Measurements from ENCODE around the gene LRRC8A. TPM values are rescaled to one million over a fixed set of nuclear protein-coding genes. Genes with fewer than 3 reads are reported as not detected.
"Not testable (repeated sequence)": the region's sequence is repeated elsewhere in the genome, so short reads cannot be mapped to it uniquely, and the experiment has no call there.

LRRC8A gene
- total RNA-seq, 1 donor, result 26.4 TPM

DNA sequence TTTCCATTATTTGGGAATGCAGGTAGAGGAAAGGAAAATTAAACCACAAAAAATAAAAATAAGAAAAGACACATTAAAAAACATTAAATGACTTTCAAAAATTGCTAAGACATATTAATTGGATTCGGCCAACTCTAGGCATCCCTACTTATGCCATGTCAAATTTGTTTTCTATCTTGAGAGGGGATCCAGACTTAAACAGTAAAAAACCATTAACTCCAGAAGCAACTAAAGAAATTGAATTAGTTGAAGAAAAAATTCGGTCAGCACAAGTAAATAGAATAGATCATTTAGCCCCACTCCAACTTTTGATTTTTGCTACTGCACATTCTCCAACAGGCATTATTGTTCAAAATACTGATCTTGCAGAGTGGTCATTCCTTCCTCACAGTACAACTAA lies 29.3 kb upstream of the LRRC8A start:
- H3K27me3 ChIP-seq (ENCODE audit: insufficient read depth, low read length); H3K4me1 ChIP-seq (ENCODE audit: insufficient read depth, low read length); H3K4me3 ChIP-seq (ENCODE audit: low read length); H3K9me3 ChIP-seq (ENCODE audit: low read depth, low read length): not testable (repeated sequence)

DNA sequence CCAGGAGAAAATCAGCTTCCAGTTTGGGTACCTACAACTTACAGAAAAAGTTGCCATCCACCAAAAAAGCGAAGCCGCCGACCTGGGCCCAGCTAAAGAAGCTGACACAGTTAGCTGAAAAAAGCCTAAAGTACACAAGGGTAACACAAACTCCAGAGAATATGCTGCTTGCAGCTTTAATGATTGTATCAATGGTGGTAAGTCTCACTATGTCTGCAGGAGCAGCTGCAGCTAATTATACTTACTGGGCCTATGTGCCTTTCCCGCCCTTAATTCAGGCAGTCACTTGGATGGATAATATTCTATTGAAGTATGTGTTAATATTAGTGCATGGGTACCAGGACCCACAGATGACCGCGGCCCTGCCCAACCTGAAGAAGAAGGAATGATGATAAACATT lies 27.5 kb upstream of the LRRC8A start:
- H3K4me3 ChIP-seq (ENCODE audit: low read length); H3K27me3 ChIP-seq (ENCODE audit: insufficient read depth, low read length); H3K4me1 ChIP-seq (ENCODE audit: insufficient read depth, low read length); H3K9me3 ChIP-seq (ENCODE audit: low read depth, low read length): not testable (repeated sequence)

DNA sequence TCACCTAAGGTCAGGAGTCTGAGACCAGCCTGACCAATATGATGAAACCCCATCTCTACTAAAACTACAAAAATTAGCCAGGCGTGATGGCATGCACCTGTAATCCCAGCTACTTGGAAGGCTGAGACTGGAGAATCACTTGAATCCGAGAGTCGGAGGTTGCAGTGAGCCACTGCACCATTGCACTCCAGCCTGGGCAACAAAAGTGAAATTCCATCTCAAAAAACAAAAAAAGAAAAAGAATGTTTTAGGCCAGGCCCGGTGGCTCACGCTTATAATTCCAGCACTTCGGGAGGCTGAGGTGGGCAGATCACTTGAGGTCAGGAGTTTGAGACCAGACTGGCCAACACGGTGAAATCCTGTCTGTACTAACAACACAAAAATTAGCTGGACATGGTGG lies 23.5 kb upstream of the LRRC8A start:
- not testable (repeated sequence) for H3K9me3 ChIP-seq (ENCODE audit: low read depth, low read length); H3K4me1 ChIP-seq (ENCODE audit: insufficient read depth, low read length); H3K27me3 ChIP-seq (ENCODE audit: insufficient read depth, low read length); H3K4me3 ChIP-seq (ENCODE audit: low read length)

DNA sequence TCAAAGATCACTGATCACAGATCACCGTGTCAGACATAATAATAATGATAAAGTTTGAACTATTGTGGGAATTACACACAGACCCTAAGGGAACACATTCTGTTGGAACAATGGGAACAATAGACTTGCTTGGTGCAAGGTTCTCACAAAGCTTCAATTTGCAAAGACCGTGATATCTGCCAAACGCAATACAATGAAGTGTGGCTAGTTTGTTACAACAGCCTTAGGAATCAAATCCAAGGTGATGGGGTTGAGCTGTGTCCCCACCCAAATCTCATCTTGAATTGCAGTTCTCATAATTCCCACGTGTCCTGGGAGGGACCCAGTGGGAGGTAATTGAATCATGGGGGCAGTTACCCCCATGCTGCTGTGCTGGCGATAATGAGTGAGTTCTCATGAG lies 21.0 kb upstream of the LRRC8A start:
- no peaks in the 10 kb centered on the region for H3K9me3 ChIP-seq (ENCODE audit: low read depth, low read length)

DNA sequence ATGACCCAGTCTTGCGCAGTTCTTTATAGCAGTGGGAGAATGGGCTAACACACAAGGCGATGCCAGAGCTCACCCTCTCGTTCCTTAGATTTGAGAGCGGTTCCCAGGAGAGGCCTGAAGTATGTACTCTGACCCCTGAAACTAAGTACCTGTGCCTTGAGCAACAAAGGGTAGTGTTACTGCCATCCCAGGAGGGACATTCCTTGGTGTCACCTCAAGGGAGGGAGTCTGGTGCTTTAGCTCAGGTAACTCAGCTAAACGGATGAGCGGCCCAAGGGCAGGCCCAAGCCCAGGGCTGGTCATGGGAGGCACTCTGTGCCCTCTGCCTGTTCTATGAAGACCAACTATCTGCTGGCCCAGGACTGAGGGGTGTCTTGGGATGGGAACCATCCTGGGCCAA lies 20.4 kb upstream of the LRRC8A start:
- peaks cover 4% of the 10 kb centered on the region for H3K4me1 ChIP-seq (ENCODE audit: insufficient read depth, low read length)
- H3K27me3 ChIP-seq (ENCODE audit: insufficient read depth, low read length), result no peaks in the 10 kb centered on the region
- no peak overlapping the region for H3K4me3 ChIP-seq (ENCODE audit: low read length)
- no peaks in the 10 kb centered on the region for H3K9me3 ChIP-seq (ENCODE audit: low read depth, low read length)

More for the DNA sequence above, 21.0 kb upstream of the LRRC8A start:
- Histone ChIP-seq H3K4me1 (ENCODE audit: insufficient read depth, low read length) (peaks cover 4% of the 10 kb centered on the region), H3K27me3 (ENCODE audit: insufficient read depth, low read length) (no peaks in the 10 kb centered on the region), H3K4me3 (ENCODE audit: low read length) (no peak overlapping the region)

DNA sequence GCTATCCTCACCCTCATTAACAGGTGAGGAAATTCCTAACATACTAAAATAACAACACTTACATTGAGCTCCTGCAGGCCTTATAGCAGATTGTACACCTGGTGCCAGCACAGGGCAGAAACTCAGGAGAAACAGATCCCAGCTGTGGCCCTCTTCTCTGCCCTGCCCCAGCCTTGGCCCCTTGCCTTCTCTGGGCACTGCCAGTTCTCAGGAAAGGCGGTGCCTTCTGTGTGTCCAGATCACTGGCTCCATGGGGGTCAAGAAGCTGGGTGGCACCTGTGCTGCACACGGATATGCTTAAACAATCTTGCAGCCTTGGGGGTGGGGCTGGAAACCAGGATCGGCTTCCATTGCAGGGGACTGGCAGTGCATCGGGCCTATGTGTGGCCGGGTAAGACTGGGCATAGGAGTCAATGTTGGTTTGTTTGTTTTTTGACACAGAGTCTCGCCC lies 19.5 kb upstream of the LRRC8A start:
- Histone ChIP-seq H3K4me1 (ENCODE audit: insufficient read depth, low read length) (peaks cover 4% of the 10 kb centered on the region), H3K27me3 (ENCODE audit: insufficient read depth, low read length) (no peaks in the 10 kb centered on the region), H3K9me3 (ENCODE audit: low read depth, low read length) (no peaks in the 10 kb centered on the region), H3K4me3 (ENCODE audit: low read length) (no peak overlapping the region)

DNA sequence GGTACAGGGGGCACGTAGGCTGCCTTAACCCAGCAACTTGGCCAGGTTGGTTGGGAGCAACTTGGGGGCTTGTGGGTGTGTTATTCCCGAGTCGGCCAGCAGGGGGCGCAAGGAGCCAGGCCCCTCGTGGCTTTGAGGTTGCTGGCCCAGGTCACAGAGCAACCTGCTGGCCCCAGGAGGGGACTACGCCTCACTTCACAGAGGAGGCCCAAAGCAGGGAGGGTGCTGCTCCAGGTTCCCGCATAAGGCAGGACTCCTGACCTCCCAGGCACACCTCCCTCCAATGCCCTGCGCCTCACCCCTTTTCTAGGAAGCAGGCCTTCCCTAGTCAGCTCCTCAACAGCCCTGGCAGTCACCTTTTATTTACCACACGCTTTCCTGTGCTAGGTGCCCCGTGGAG lies 18.3 kb upstream of the LRRC8A start:
- Histone ChIP-seq H3K4me1 (ENCODE audit: insufficient read depth, low read length) (peaks cover 4% of the 10 kb centered on the region), H3K9me3 (ENCODE audit: low read depth, low read length) (no peaks in the 10 kb centered on the region), H3K27me3 (ENCODE audit: insufficient read depth, low read length) (no peaks in the 10 kb centered on the region), H3K4me3 (ENCODE audit: low read length) (no peak overlapping the region)

DNA sequence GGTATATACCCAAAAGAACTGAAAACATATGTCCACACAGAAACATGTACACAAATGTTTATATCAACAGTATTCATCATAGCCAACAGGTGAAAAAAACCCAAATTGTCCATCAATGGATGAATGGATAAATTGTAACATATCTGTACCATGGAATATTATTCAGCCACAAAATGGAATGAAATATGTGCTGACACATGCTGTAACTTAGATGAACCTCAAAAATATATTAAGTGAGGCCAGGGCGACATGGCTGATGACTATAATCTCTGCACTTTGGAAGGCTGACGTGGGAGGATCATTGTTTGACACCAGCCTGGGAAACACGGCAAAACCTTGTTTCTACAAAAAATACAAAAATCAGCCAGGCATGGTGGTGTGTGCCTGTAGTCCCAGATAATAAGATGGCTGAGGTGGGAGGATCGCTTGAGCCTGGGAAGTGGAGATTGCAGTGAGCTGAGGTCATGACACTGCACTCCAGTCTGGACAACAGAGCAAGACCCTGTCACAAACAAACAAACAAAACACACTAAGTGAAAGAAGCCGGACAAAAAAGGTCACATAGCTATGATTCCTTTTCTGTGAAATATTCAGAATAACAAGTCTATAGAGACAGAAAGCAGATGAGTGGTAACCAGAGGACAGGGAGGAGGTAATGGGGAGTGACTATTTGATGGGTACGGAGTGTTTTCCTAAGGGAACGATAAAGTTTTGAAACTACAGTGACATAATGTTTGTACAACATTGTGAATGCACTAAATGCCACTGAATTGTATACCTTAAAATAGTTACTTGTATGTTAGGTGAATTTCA lies 11.6 kb upstream of the LRRC8A start:
- Histone ChIP-seq H3K4me1 (ENCODE audit: insufficient read depth, low read length) (peaks cover 10% of the 10 kb centered on the region), H3K4me3 (ENCODE audit: low read length) (no peak overlapping the region), H3K9me3 (ENCODE audit: low read depth, low read length) (no peaks in the 10 kb centered on the region), H3K27me3 (ENCODE audit: insufficient read depth, low read length) (no peaks in the 10 kb centered on the region)

DNA sequence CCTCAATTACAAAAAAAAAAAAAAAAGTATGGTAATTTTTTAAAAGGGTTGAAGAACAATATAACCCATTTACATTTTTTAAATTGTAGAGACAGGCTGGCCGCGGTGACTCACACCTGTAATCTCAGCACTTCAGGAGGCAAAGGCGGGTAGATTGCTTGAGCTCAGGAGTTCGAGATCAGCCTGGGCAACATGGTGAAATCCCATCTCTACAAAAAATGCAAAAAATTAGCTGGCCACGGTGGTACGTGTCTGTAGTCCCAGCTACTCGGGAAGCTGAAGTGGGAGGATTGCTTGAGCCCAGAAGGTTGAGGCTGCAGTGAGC lies 11.0 kb upstream of the LRRC8A start:
- H3K9me3 ChIP-seq (ENCODE audit: low read depth, low read length); H3K27me3 ChIP-seq (ENCODE audit: insufficient read depth, low read length); H3K4me3 ChIP-seq (ENCODE audit: low read length); H3K4me1 ChIP-seq (ENCODE audit: insufficient read depth, low read length): not testable (repeated sequence)

DNA sequence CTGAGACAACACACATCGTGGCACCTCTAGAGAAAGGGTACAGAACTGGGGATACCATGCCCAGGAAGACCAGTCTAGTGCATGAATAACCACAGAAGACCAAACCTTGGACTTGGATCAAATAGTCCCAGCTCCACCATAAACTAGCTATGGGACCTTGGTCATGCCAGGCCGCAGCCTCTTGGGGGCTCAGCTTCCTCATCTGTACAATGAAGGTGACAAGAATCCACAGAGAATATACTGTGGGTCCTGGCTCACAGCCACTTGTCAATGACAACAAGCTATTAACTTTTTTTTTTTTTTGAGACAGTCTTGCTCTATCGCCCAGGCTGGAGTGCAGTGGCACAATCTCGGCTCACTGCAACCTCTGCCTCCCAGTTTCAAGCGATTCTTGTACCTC lies 4.1 kb upstream of the LRRC8A start:
- Histone ChIP-seq H3K4me1 (ENCODE audit: insufficient read depth, low read length) (peaks cover 21% of the 10 kb centered on the region), H3K27me3 (ENCODE audit: insufficient read depth, low read length) (no peaks in the 10 kb centered on the region), H3K4me3 (ENCODE audit: low read length) (no peak overlapping the region), H3K9me3 (ENCODE audit: low read depth, low read length) (no peaks in the 10 kb centered on the region)

DNA sequence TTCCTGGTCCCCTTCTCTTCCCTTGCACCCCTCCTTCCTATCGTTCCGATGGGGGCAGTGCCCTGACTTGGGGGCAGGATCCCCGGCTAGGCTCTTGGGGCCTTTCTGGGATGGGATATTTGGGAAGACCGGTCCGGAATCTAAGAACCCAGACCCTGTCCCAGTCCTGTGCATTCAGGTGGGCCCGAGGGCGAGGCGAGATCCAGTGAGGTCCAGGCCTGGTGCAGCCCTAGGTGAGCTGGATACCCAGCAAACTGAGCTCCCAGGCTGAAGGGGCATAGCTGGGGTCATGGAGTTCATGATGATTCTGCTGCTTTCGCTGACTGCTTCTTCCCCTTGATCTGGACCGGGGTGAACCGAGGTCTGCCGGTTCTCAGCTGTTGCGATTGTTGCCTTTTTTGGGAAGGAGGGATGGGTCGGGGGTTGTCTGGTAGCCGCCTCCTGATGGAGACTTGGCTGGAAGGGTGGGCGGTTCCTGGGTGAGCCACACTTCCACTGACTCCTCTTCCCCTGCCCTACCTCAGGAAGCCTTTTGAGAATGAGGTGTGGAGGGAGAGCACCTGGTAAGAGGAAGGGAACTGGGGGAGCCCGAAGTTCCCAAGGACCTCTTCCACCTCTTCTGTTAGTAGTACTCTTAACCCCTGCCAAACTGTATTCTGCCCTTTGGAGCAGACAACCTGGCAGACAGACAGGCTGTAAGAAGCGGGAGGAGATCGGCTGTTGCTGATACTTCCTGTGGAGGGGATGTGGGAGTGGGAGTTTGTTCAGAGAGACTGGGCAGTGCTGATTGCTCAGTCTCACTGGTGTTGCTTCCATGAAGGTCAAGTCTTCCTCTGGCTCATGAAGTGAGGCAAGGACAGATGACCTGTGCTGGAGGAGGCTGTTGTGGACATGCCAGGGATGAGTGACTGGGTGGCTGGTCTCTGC lies 1.0 kb downstream of the LRRC8A start:
- H3K4me3 ChIP-seq (ENCODE audit: low read length), result peak overlapping the region; percentile 88

DNA sequence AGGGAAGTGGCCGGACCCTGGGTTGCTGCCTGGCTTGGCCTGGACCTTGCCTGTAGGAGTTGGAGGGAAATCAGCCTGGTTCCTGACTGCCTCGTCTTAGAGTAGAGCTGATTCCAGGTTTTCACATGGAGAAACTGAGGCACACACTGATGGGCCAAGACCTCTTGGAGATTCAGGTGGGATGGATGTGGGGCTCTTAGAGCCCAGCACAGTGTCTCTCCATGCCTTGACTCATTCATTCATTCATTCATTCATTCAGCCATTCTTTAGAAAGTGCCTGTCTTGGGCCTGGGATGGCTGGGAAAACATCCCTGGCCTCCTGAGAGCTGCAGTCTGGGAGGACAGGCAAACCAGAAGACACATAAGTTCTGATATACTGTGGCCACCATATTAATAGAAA lies 2.2 kb downstream of the LRRC8A start:
- Histone ChIP-seq H3K4me1 (ENCODE audit: insufficient read depth, low read length) (peaks cover 42% of the 10 kb centered on the region), H3K9me3 (ENCODE audit: low read depth, low read length) (no peaks in the 10 kb centered on the region), H3K27me3 (ENCODE audit: insufficient read depth, low read length) (no peaks in the 10 kb centered on the region), H3K4me3 (ENCODE audit: low read length) (no peak overlapping the region)

More for the DNA sequence above, 1.0 kb downstream of the LRRC8A start:
- Histone ChIP-seq H3K9me3 (ENCODE audit: low read depth, low read length) (no peaks in the 10 kb centered on the region), H3K27me3 (ENCODE audit: insufficient read depth, low read length) (no peaks in the 10 kb centered on the region), H3K4me1 (ENCODE audit: insufficient read depth, low read length) (peaks cover 42% of the 10 kb centered on the region)

DNA sequence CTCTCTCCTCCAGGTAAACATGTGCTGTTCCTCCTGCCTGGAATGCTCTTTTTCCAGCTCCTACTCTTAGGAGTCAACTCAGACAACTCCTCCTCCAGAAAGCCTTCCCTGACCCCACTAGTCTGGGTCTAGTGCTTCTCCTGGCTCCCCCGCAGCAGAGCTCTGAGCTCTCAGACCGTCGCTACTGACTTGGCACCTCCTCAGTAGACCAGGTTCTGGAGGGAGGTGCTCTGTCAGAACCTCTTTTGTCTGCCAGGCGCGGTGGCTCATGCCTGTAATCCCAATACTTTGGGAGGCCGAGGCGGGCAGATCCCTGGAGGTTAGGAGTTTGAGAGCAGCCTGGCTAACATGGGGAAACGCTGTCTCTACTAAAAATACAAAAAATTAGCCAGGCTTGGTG lies 3.4 kb downstream of the LRRC8A start:
- H3K27me3 ChIP-seq (ENCODE audit: insufficient read depth, low read length), result no peaks in the 10 kb centered on the region
- H3K4me3 ChIP-seq (ENCODE audit: low read length), result no peak overlapping the region
- H3K4me1 ChIP-seq (ENCODE audit: insufficient read depth, low read length), result peaks cover 42% of the 10 kb centered on the region

DNA sequence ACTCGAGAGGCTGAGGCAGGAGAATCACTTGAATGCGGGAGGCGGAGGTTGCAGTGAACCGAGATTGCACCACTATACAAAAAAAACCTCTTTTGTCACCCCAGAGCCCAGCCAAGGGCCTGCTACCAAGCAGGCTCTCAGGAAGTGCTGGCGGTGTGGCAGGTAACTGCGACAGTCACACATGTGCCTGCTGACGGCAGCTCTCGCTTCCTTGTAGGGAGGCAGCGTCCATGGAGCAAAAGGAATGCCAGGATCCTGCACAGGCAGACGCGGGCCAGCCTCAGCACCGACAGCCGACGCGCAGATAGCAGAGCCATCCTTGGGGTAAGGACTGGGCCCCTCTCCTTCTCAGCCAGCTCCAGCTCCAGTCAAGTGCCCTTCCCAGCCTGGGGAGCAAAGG lies 3.9 kb downstream of the LRRC8A start:
- H3K27me3 ChIP-seq (ENCODE audit: insufficient read depth, low read length), result no peaks in the 10 kb centered on the region
- peaks cover 38% of the 10 kb centered on the region for H3K4me1 ChIP-seq (ENCODE audit: insufficient read depth, low read length)
- H3K4me3 ChIP-seq (ENCODE audit: low read length), result no peak overlapping the region
- H3K9me3 ChIP-seq (ENCODE audit: low read depth, low read length), result no peaks in the 10 kb centered on the region

More for the DNA sequence above, 3.4 kb downstream of the LRRC8A start:
- H3K9me3 ChIP-seq (ENCODE audit: low read depth, low read length), result no peaks in the 10 kb centered on the region

DNA sequence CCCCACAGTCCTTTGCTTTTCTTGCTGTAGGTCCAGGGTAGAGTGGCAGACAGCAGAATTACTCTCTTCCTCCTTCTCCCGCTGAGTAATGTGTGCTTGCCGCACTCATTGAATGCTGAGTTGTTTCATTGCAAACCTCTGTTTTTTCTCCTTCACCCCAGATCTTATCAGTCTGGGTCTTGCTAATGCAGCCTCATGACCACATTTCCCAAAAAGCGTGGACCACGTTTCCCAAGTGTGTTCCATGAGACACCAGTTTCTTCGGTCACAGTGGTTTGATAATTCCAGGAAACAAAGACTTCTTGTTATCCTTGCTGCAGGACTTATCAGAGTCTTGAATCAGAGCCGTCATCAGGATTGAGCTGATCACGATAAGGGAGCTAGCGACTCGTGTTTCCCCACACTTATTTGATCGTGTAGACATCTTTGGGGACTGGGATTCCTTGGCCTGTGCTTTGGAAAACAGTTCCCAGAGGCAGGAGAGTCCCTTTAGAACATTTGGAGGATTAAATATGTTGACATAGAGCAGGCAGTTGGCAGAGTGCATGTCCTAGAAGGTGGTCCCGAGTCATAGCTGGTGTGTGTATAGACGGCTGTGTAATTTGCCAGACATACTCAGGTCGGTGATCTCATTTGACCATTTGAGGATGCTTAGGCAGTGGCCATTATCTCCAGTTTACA lies 4.4 kb downstream of the LRRC8A start:
- H3K9me3 ChIP-seq (ENCODE audit: low read depth, low read length), result no peaks in the 10 kb centered on the region
- no peaks in the 10 kb centered on the region for H3K27me3 ChIP-seq (ENCODE audit: insufficient read depth, low read length)
- H3K4me3 ChIP-seq (ENCODE audit: low read length), result no peak overlapping the region
- peaks cover 36% of the 10 kb centered on the region for H3K4me1 ChIP-seq (ENCODE audit: insufficient read depth, low read length)
